GM12891 (cell line): Measurements from ENCODE around the gene NPEPPS.

ENCODE experiments used
- POLR2A ChIP-seq: IDR thresholded peaks from 2 replicates; pipeline ENCODE4 v1.6.1; 2011; ENCODE audit warnings: low read depth, low read length, control low read depth
- POLR2AphosphoS5 ChIP-seq: IDR thresholded peaks from 2 replicates; pipeline ENCODE4 v1.6.1; 2011; ENCODE audit warnings: low read depth, low read length, control low read depth
- SPI1 ChIP-seq: IDR thresholded peaks from 2 replicates; pipeline ENCODE4 v1.6.1; 2011; ENCODE audit warnings: low read depth, low read length, control low read depth
- TAF1 ChIP-seq: IDR thresholded peaks from 2 replicates; pipeline ENCODE4 v1.6.1; 2011; ENCODE audit warnings: low read depth, low read length, control low read depth

GRCh38 chr17:47650525-47651522, 119.9 kb downstream of the NPEPPS start:
- no peak for TF ChIP-seq SPI1
- no peak for TF ChIP-seq POLR2AphosphoS5
- TF ChIP-seq TAF1: no peak
- no peak for TF ChIP-seq POLR2A
